OCI-LY7 (cell line): ENCODE measurements around the gene S100A1. TPM values are rescaled to one million over a fixed set of nuclear protein-coding genes. Genes with fewer than 3 reads are reported as not detected.

Experiments used
- BruUV-seq: library from RNA; stranded (reverse); fragments of 400-500 nt; replicated peaks from 2 replicates; lab custom pipeline; 2021; lab: Mats Ljungman, UMichigan
- CTCF ChIA-PET: fragments of 300-600 bp; sonication (Branson Sonifier 250); formaldehyde crosslinking; loops from one replicate; lab custom pipeline; 2022; ENCODE audit warnings: antibody characterized with exemption; ENCODE audit not compliant: unreplicated experiment; lab: Charles Lee
- POLR2A ChIA-PET: fragments of 300-600 bp; sonication (Branson Sonifier 250); formaldehyde crosslinking; loops from one replicate; lab custom pipeline; 2022; ENCODE audit warnings: antibody characterized with exemption; lab: Charles Lee
- DNase-seq: peaks from one replicate; pipeline ENCODE4 v3.0.0-alpha.2; 2015; ENCODE audit warnings: low spot score
- H2AFZ ChIP-seq: fragments of 200-600 bp; sonication (generic), shearing (Covaris generic); 2 replicates; pipeline ENCODE4 v1.6.1; 2014; ENCODE audit warnings: mild to moderate bottlenecking, antibody characterized with exemption, low read length, moderate library complexity
- H3K27ac ChIP-seq: fragments of 200-600 bp; sonication (generic); 2 replicates; pipeline ENCODE4 v1.5.1; 2014; ENCODE audit warnings: mixed run types, low read depth, mild to moderate bottlenecking, moderate library complexity, low read length, inconsistent platforms; ENCODE audit not compliant: poor library complexity, severe bottlenecking
- H3K36me3 ChIP-seq: fragments of 200-600 bp; sonication (generic); 2 replicates; pipeline ENCODE4 v1.6.1; 2014; ENCODE audit warnings: mild to moderate bottlenecking, antibody characterized with exemption, low read length, moderate library complexity, mixed read lengths; ENCODE audit not compliant: insufficient read depth
- H3K4me1 ChIP-seq: fragments of 200-600 bp; sonication (generic); 2 replicates; pipeline ENCODE4 v1.5.1; 2014; ENCODE audit warnings: mild to moderate bottlenecking, low read length; ENCODE audit not compliant: insufficient read depth, poor library complexity, severe bottlenecking
- H3K4me2 ChIP-seq: fragments of 200-600 bp; sonication (generic); 2 replicates; pipeline ENCODE4 v1.6.1; 2014; ENCODE audit warnings: mild to moderate bottlenecking, low read length
- H3K4me3 ChIP-seq: fragments of 200-600 bp; sonication (generic); 2 replicates; pipeline ENCODE4 v1.5.1; 2014; ENCODE audit warnings: mild to moderate bottlenecking, low read depth, low read length; ENCODE audit not compliant: poor library complexity, severe bottlenecking
- H3K79me2 ChIP-seq: fragments of 200-600 bp; sonication (generic); 2 replicates; pipeline ENCODE4 v1.6.1; 2016; ENCODE audit warnings: low read depth, mild to moderate bottlenecking, low read length, moderate library complexity, mixed read lengths; ENCODE audit not compliant: insufficient read depth
- H3K9me2 ChIP-seq: fragments of 200-600 bp; sonication (generic); 2 replicates; pipeline ENCODE4 v1.6.1; 2016; ENCODE audit warnings: mild to moderate bottlenecking, low read length, mixed read lengths; ENCODE audit not compliant: insufficient read depth
- H3K9me3 ChIP-seq: fragments of 200-600 bp; sonication (generic); 2 replicates; pipeline ENCODE4 v1.6.1; 2014; ENCODE audit warnings: mild to moderate bottlenecking, mixed run types, low read length, mixed read lengths
- H4K20me1 ChIP-seq: fragments of 200-600 bp; sonication (generic); 2 replicates; pipeline ENCODE4 v1.6.1; 2014; ENCODE audit warnings: mild to moderate bottlenecking, antibody characterized with exemption, low read length, moderate library complexity, mixed read lengths; ENCODE audit not compliant: insufficient read depth
- CTCF ChIP-seq: fragments of 200-600 bp; sonication (generic); conservative IDR thresholded peaks from 2 replicates; pipeline ENCODE4 v1.5.1; 2014; ENCODE audit warnings: mild to moderate bottlenecking, antibody characterized with exemption, low read length, moderate library complexity, mixed read lengths
- EZH2phosphoT487 ChIP-seq: fragments of 200-600 bp; sonication (generic); IDR thresholded peaks from 2 replicates; pipeline ENCODE4 v1.6.1; 2018; ENCODE audit warnings: low read depth, borderline replicate concordance, mild to moderate bottlenecking, mixed run types, antibody characterized with exemption, low read length, moderate library complexity, mixed read lengths
- intact Hi-C: fragments of 100-400 bp; cut with micrococcal nuclease; formaldehyde crosslinking; loops from one replicate; pipeline ENCODE4 v1.10.0; 2022; ENCODE audit not compliant: unreplicated experiment
- total RNA-seq, 2 experiments: library from RNA; depleted of rRNA in 1 of 2; stranded (reverse); fragments of >200 nt in 1 of 2; shearing (Covaris generic) in 1 of 2; gene quantifications; 2 replicates each; pipeline ENCODE4 v1.2.3, GENCODE V29; 2014 to 2022

S100A1 gene
- total RNA-seq, 2 experiments from 2014 or later = not detected

GRCh38 chr1:153602749-153603148 is 25.5 kb upstream of the S100A1 start:
- BruUV-seq = no TSS peak

GRCh38 chr1:153606194-153606593 is 22.0 kb upstream of the S100A1 start:
- no peak for DNase-seq
- Histone ChIP-seq H3K9me2 (no peaks in the 10 kb centered on the region), H3K4me2 (no peak overlapping the region), H4K20me1 (no peaks in the 10 kb centered on the region), H3K4me1 (no peaks in the 10 kb centered on the region), H3K9me3 (no peaks in the 10 kb centered on the region), H3K4me3 (no peak overlapping the region), H3K27ac (no peak overlapping the region), H3K79me2 (no peaks in the 10 kb centered on the region), H3K36me3 (no peaks in the 10 kb centered on the region), H2AFZ (no peak overlapping the region)
- TF ChIP-seq CTCF = no peak
- BruUV-seq = no TSS peak
- intact Hi-C loops = no loop called here
- POLR2A ChIA-PET = interaction anchor here (0.8 to 1.0 kb wide), 2 partner anchors 19 to 27 kb away, joined by 5 read pairs; no protein-coding TSS in a partner anchor
- CTCF ChIA-PET = no interaction called here

More at GRCh38 chr1:153602749-153603148, 25.5 kb upstream of the S100A1 start:
- Histone ChIP-seq H4K20me1 (no peaks in the 10 kb centered on the region), H3K4me2 (no peak overlapping the region), H3K79me2 (no peaks in the 10 kb centered on the region), H2AFZ (no peak overlapping the region), H3K9me2 (no peaks in the 10 kb centered on the region), H3K27ac (no peak overlapping the region), H3K4me1 (peaks cover 22% of the 10 kb centered on the region), H3K9me3 (no peaks in the 10 kb centered on the region), H3K36me3 (no peaks in the 10 kb centered on the region), H3K4me3 (no peak overlapping the region)
- ChIA-PET POLR2A (no interaction called here), CTCF (no interaction called here)
- DNase-seq = no peak
- intact Hi-C loops = no loop called here
- TF ChIP-seq EZH2phosphoT487 = no peak

GRCh38 chr1:153607381-153607780 is 20.9 kb upstream of the S100A1 start:
- H3K9me2 ChIP-seq = no peaks in the 10 kb centered on the region
- no peak overlapping the region for H3K4me3 ChIP-seq
- H3K79me2 ChIP-seq = no peaks in the 10 kb centered on the region
- H3K36me3 ChIP-seq = no peaks in the 10 kb centered on the region
- no peak for DNase-seq
- TF ChIP-seq CTCF (no peak), EZH2phosphoT487 (no peak)
- no peaks in the 10 kb centered on the region for H3K9me3 ChIP-seq
- CTCF ChIA-PET = no interaction called here
- no peak overlapping the region for H2AFZ ChIP-seq
- intact Hi-C loops = no loop called here
- H3K27ac ChIP-seq = no peak overlapping the region
- no peaks in the 10 kb centered on the region for H3K4me1 ChIP-seq
- H3K4me2 ChIP-seq = no peak overlapping the region
- BruUV-seq = no TSS peak
- no peaks in the 10 kb centered on the region for H4K20me1 ChIP-seq
- POLR2A ChIA-PET = no interaction called here
